Activated T-cell treated with anti-CD3 and anti-CD28 coated beads, Interleukin-2, amount 50 U/mL, for 24 hours (primary cell): Measurements from ENCODE around the gene VASH1.

Experiments used
- DNase-seq: peaks from one replicate; pipeline ENCODE4 v3.0.0-alpha.2; 2020
- H3K27ac Mint-ChIP-seq: 2 replicates; pipeline ENCODE4 v1.8.0; 2020; ENCODE audit warnings: mild to moderate bottlenecking, mixed read lengths
- H3K27me3 Mint-ChIP-seq: 2 replicates; pipeline ENCODE4 v1.8.0; 2020; ENCODE audit warnings: mixed read lengths
- H3K36me3 Mint-ChIP-seq: 2 replicates; pipeline ENCODE4 v1.8.0; 2020; ENCODE audit warnings: low read depth, mixed read lengths
- H3K4me1 Mint-ChIP-seq: 2 replicates; pipeline ENCODE4 v1.8.0; 2020; ENCODE audit warnings: low read depth, mixed read lengths
- H3K4me3 Mint-ChIP-seq: 2 replicates; pipeline ENCODE4 v1.8.0; 2020; ENCODE audit warnings: mild to moderate bottlenecking, moderate library complexity, mixed read lengths
- H3K9me3 Mint-ChIP-seq: 2 replicates; pipeline ENCODE4 v1.8.0; 2020; ENCODE audit warnings: mixed read lengths

Gene VASH1

GRCh38 chr14:76812422-76813383 is 51.4 kb downstream of the VASH1 start, which contains the start of gene ANGEL1:
Gene ANGEL1, minus strand, starts transcription at chr14:76812882. Its CDS starts 55 bp downstream, at chr14:76812827.
- peak; percentile 99 for DNase-seq
- Mint-ChIP-seq H3K4me3 (peak within 1 kb of the TSS; percentile 90), H3K27ac (peak within 1 kb of the TSS; percentile 89), H3K36me3 (peaks cover 26% of the 10 kb centered on the region), H3K4me1 (peaks cover 32% of the 10 kb centered on the region), H3K27me3 (no peaks in the 10 kb centered on the region), H3K9me3 (no peaks in the 10 kb centered on the region)

- DNase-seq, result no peak
- Mint-ChIP-seq H3K4me1 (peaks cover 21% of the 10 kb centered on the region), H3K27me3 (peaks cover 5% of the 10 kb centered on the region), H3K36me3 (peaks cover 6% of the 10 kb centered on the region), H3K4me3 (no peak overlapping the region), H3K27ac (no peak overlapping the region), H3K9me3 (no peaks in the 10 kb centered on the region)
Measured at GRCh38 chr14:76814726-76815645, 53.7 kb downstream of the VASH1 start.

DNA sequence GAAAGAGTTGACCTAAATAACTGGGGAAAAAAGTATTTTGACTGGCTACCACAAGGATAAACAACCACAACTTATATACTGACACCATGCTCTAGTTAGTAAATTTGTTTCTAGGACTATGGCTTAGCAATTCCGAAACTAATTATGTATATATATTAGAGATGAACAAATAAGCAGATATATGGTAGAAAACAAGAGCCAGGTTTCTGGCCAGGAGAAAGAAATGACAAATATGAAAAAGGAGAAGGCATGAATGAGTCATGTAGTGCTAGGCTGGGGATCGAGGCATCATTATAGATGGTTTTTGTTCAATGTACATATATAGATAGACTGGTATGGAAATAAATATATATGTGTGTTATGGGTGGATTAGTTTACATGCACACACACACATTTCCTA is 59.4 kb downstream of the VASH1 start:
- H3K9me3 Mint-ChIP-seq, result no peaks in the 10 kb centered on the region
- H3K27me3 Mint-ChIP-seq, result peaks cover 8% of the 10 kb centered on the region
- no peak overlapping the region for H3K4me3 Mint-ChIP-seq
- no peaks in the 10 kb centered on the region for H3K4me1 Mint-ChIP-seq
- no peaks in the 10 kb centered on the region for H3K36me3 Mint-ChIP-seq
- peak overlapping the region; percentile 5 for H3K27ac Mint-ChIP-seq
- no peak for DNase-seq

DNA sequence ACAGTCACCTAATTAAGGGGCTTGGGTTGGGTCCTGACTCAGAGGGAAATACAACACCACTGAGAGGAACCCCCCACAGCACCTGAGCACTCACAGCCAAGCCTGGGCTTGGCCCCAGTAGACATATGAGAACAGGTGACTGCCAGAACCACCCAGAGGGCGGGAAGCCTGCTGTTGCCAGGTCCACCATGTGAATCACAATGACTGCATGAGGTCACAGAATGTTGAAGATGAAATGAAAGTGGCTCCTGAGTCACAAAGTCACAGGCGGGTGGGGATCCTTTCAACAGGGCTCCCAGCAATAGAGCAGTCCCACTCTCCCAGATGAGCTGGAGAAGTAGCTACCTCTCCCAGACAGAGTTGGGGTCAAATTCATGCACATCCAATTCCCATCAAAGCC is 64.9 kb downstream of the VASH1 start, which contains the start of gene LRRC74A:
Gene LRRC74A, plus strand, starts transcription at position 287 of the 400 bp plus-strand sequence. CDS start 290 bp downstream, outside the sequence.
- H3K4me3 Mint-ChIP-seq, result no peak within 1 kb of the TSS
- no peaks in the 10 kb centered on the region for H3K36me3 Mint-ChIP-seq
- H3K27ac Mint-ChIP-seq, result no peak within 1 kb of the TSS
- no peaks in the 10 kb centered on the region for H3K4me1 Mint-ChIP-seq
- H3K27me3 Mint-ChIP-seq, result no peaks in the 10 kb centered on the region
- DNase-seq, result no peak
- no peaks in the 10 kb centered on the region for H3K9me3 Mint-ChIP-seq

- Mint-ChIP-seq H3K9me3 (no peaks in the 10 kb centered on the region), H3K4me3 (no peak overlapping the region), H3K27me3 (no peaks in the 10 kb centered on the region), H3K36me3 (no peaks in the 10 kb centered on the region), H3K27ac (no peak overlapping the region), H3K4me1 (no peaks in the 10 kb centered on the region)
- DNase-seq, result no peak
Measured at GRCh38 chr14:76827696-76828296, 66.5 kb downstream of the VASH1 start.

DNA sequence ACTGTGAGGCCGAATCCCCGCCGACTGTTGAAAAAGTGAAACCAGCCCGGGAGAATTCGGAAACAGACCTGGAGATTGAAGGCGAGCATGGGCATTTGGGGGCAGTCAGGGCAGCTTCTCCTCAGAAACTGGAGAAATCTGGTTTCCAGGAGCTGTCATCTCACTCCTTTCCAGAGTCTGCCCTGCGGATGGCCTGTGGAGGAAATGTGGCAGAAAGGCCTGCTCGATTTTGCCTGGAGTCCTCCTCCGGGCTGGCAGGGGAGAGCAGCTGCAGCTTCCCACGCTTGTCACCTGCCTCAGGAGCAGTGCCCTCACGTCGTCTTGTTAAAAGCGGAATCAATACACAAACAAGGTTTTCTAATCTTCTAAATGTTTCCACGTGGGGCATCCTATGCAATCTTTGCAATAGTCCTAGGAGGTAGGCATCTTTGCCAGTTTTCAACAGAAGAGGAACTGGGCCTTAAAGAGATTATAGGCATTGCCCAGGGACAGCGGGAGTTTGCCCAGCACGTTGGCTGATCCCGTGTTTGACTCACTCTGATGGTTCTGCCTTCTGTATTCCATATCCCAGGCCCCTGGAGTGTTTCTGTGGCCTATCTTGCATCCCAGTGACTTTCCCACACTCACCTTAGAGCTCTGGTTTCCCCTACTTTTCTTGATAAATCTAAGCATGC is 67.2 kb downstream of the VASH1 start:
- Mint-ChIP-seq H3K9me3 (no peaks in the 10 kb centered on the region), H3K36me3 (no peaks in the 10 kb centered on the region), H3K27ac (no peak overlapping the region), H3K4me1 (no peaks in the 10 kb centered on the region), H3K27me3 (peaks cover 2% of the 10 kb centered on the region), H3K4me3 (no peak overlapping the region)
- DNase-seq, result no peak

DNA sequence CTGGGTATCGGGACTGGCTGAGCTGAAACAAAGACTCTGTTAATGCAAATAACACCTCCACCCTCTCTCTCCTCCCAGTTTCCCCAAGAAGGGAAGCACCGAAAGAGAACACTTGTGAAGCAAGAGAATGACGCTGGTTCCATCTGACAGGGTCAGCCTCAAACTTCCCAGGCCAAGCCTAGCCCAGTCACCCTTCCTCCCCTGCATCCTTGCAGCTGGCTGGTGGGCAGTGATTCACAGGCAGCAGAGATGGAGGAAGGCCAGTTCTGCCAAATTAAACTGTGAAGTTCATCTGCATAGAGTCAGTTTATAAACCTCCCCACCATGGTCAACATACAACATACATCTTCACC is 67.7 kb downstream of the VASH1 start:
- Mint-ChIP-seq H3K4me1 (no peaks in the 10 kb centered on the region), H3K4me3 (no peak overlapping the region), H3K27ac (no peak overlapping the region), H3K36me3 (no peaks in the 10 kb centered on the region), H3K27me3 (peaks cover 4% of the 10 kb centered on the region), H3K9me3 (no peaks in the 10 kb centered on the region)
- DNase-seq, result no peak

- H3K4me3 Mint-ChIP-seq, result no peak overlapping the region
- H3K27me3 Mint-ChIP-seq, result peaks cover 4% of the 10 kb centered on the region
- H3K9me3 Mint-ChIP-seq, result no peaks in the 10 kb centered on the region
- H3K27ac Mint-ChIP-seq, result no peak overlapping the region
- DNase-seq, result no peak
- H3K36me3 Mint-ChIP-seq, result no peaks in the 10 kb centered on the region
- H3K4me1 Mint-ChIP-seq, result no peaks in the 10 kb centered on the region
Measured at GRCh38 chr14:76829650-76830421, 68.6 kb downstream of the VASH1 start.

GRCh38 chr14:76830556-76830955 is 69.3 kb downstream of the VASH1 start:
- H3K27ac Mint-ChIP-seq, result no peak overlapping the region
- H3K9me3 Mint-ChIP-seq, result no peaks in the 10 kb centered on the region
- no peaks in the 10 kb centered on the region for H3K36me3 Mint-ChIP-seq
- H3K4me3 Mint-ChIP-seq, result no peak overlapping the region
- H3K4me1 Mint-ChIP-seq, result no peaks in the 10 kb centered on the region
- H3K27me3 Mint-ChIP-seq, result peaks cover 4% of the 10 kb centered on the region
- no peak for DNase-seq

GRCh38 chr14:76832503-76832988 is 71.3 kb downstream of the VASH1 start:
- Mint-ChIP-seq H3K36me3 (no peaks in the 10 kb centered on the region), H3K4me1 (no peaks in the 10 kb centered on the region), H3K9me3 (no peaks in the 10 kb centered on the region), H3K4me3 (no peak overlapping the region), H3K27me3 (peaks cover 4% of the 10 kb centered on the region), H3K27ac (no peak overlapping the region)
- no peak for DNase-seq
